SU-DHL-6 (cell line): ENCODE data around the gene BABAM1.

Experiments
- CTCF ChIP-seq: fragments of 200-600 bp; sonication (generic); IDR thresholded peaks from one replicate; pipeline ENCODE4 v1.5.1; 2017; ENCODE audit warnings: antibody characterized with exemption, mild to moderate bottlenecking, low read length, moderate library complexity; ENCODE audit not compliant: insufficient read depth, poor library complexity, severe bottlenecking
- EZH2phosphoT487 ChIP-seq: fragments of 200-600 bp; sonication (generic), shearing (Covaris generic); conservative IDR thresholded peaks from 2 replicates; pipeline ENCODE4 v1.6.1; 2018; ENCODE audit warnings: mild to moderate bottlenecking, antibody characterized with exemption, low read length, moderate library complexity, mixed read lengths

GRCh38 chr19:17236811-17237543 is 30.3 kb upstream of the BABAM1 start:
- TF ChIP-seq CTCF (no peak), EZH2phosphoT487 (no peak)
